Astrocyte (in vitro differentiated cells and primary cell): Measurements from ENCODE around the gene ABCA7. TPM values are rescaled to one million over a fixed set of nuclear protein-coding genes. Genes with fewer than 3 reads are reported as not detected.
A peak's percentile ranks its signal among the peaks of the same experiment; 100 is the strongest.

Experiments
- DNase-seq: peaks from one replicate; pipeline ENCODE4 v3.0.0-alpha.2; 2010; ENCODE audit warnings: low read depth
- FAIRE-seq: peaks from 2 replicates; lab custom pipeline; 2011; peaks lifted over from hg19 to GRCh38; lab: Jason Lieb, UNC
- H2AFZ ChIP-seq: 2 replicates; pipeline ENCODE4 v1.6.0; 2012; ENCODE audit warnings: low read depth, low read length, inconsistent platforms
- H3K27ac ChIP-seq: 2 replicates; pipeline ENCODE4 v1.5.1; 2011; ENCODE audit warnings: low read depth, low read length, inconsistent platforms
- H3K27me3 ChIP-seq: 2 replicates; pipeline ENCODE4 v1.6.0; 2011; ENCODE audit warnings: low read length, inconsistent platforms; ENCODE audit not compliant: insufficient read depth
- H3K36me3 ChIP-seq: 2 replicates; pipeline ENCODE4 v1.5.1; 2011; ENCODE audit warnings: low read length, inconsistent platforms; ENCODE audit not compliant: insufficient read depth
- H3K4me1 ChIP-seq: 2 replicates; pipeline ENCODE4 v1.5.1; 2011; ENCODE audit warnings: low read length, inconsistent platforms; ENCODE audit not compliant: insufficient read depth
- H3K4me2 ChIP-seq: 2 replicates; pipeline ENCODE4 v1.6.0; 2012; ENCODE audit warnings: low read length, inconsistent platforms
- H3K4me3 ChIP-seq: 2 replicates; pipeline ENCODE4 v1.5.1; 2011; ENCODE audit warnings: low read depth, mild to moderate bottlenecking, low read length, inconsistent platforms; ENCODE audit not compliant: insufficient read depth
- H3K79me2 ChIP-seq: 2 replicates; pipeline ENCODE4 v1.6.0; 2012; ENCODE audit warnings: mild to moderate bottlenecking, low read length, inconsistent platforms; ENCODE audit not compliant: insufficient read depth
- H3K9ac ChIP-seq: 2 replicates; pipeline ENCODE4 v1.6.0; 2012; ENCODE audit warnings: mild to moderate bottlenecking, low read length, inconsistent platforms
- H3K9me3 ChIP-seq: 2 replicates; pipeline ENCODE4 v1.5.1; 2012; ENCODE audit warnings: low read depth, mild to moderate bottlenecking, low read length, inconsistent platforms; ENCODE audit not compliant: insufficient read depth
- H4K20me1 ChIP-seq: 2 replicates; pipeline ENCODE4 v1.6.0; 2012; ENCODE audit warnings: low read length, inconsistent platforms; ENCODE audit not compliant: insufficient read depth
- H3K27ac Mint-ChIP-seq: one replicate; pipeline ENCODE4 v1.8.0; 2021; ENCODE audit warnings: mild to moderate bottlenecking, mixed read lengths; ENCODE audit not compliant: unreplicated experiment
- H3K27me3 Mint-ChIP-seq: one replicate; pipeline ENCODE4 v1.8.0; 2021; ENCODE audit warnings: low read depth, mixed read lengths; ENCODE audit not compliant: unreplicated experiment
- H3K36me3 Mint-ChIP-seq: one replicate; pipeline ENCODE4 v1.8.0; 2021; ENCODE audit warnings: low read depth, mixed read lengths; ENCODE audit not compliant: unreplicated experiment
- H3K4me1 Mint-ChIP-seq: one replicate; pipeline ENCODE4 v1.8.0; 2021; ENCODE audit warnings: low read depth, mixed read lengths; ENCODE audit not compliant: unreplicated experiment
- H3K4me3 Mint-ChIP-seq: one replicate; pipeline ENCODE4 v1.8.0; 2021; ENCODE audit warnings: mild to moderate bottlenecking, moderate library complexity, mixed read lengths; ENCODE audit not compliant: unreplicated experiment
- H3K9me3 Mint-ChIP-seq: one replicate; pipeline ENCODE4 v1.8.0; 2021; ENCODE audit warnings: mild to moderate bottlenecking, mixed read lengths; ENCODE audit not compliant: unreplicated experiment
- CTCF ChIP-seq: IDR thresholded peaks from 2 replicates; pipeline ENCODE4 v1.5.1; 2011; ENCODE audit warnings: low read depth, mild to moderate bottlenecking, inconsistent platforms, low read length, moderate library complexity; ENCODE audit not compliant: insufficient read depth
- EZH2 ChIP-seq: IDR thresholded peaks from 2 replicates; pipeline ENCODE4 v1.6.1; 2012; ENCODE audit warnings: mild to moderate bottlenecking, low read length, inconsistent platforms; ENCODE audit not compliant: insufficient read depth
- total RNA-seq: library from RNA; stranded (reverse); gene quantifications from 2 replicates; pipeline ENCODE4 v1.2.1, GENCODE V29; 2021

Gene ABCA7
- total RNA-seq, 1 donor from 2014 or later = 18.4 TPM

- H3K4me1 Mint-ChIP-seq = peaks cover 10% of the 10 kb centered on the region
Observed at GRCh38 chr19:1091544-1092175, 51.8 kb downstream of the ABCA7 start.

GRCh38 chr19:1093330-1093729 lies 53.4 kb downstream of the ABCA7 start:
- H2AFZ ChIP-seq = no peak overlapping the region
- H3K27me3 ChIP-seq = no peaks in the 10 kb centered on the region
- Mint-ChIP-seq H3K9me3 (no peaks in the 10 kb centered on the region), H3K4me1 (peaks cover 10% of the 10 kb centered on the region), H3K27me3 (no peaks in the 10 kb centered on the region), H3K4me3 (peak overlapping the region; percentile 95), H3K36me3 (peaks cover 4% of the 10 kb centered on the region), H3K27ac (no peak overlapping the region)
- H3K4me3 ChIP-seq = no peak overlapping the region
- H3K9ac ChIP-seq = peak overlapping the region; percentile 96
- H3K4me2 ChIP-seq = peak overlapping the region; percentile 100
- H3K4me1 ChIP-seq = peaks cover 12% of the 10 kb centered on the region
- H3K27ac ChIP-seq = no peak overlapping the region
- no peak for DNase-seq
- no peaks in the 10 kb centered on the region for H3K36me3 ChIP-seq
- H3K9me3 ChIP-seq = no peaks in the 10 kb centered on the region
- H3K79me2 ChIP-seq = peaks cover 30% of the 10 kb centered on the region
- peaks cover 27% of the 10 kb centered on the region for H4K20me1 ChIP-seq
- no peak for FAIRE-seq
- TF ChIP-seq EZH2 (no peak), CTCF (no peak)

More at GRCh38 chr19:1091544-1092175, 51.8 kb downstream of the ABCA7 start:
- no peak overlapping the region for H3K4me2 ChIP-seq
- H4K20me1 ChIP-seq = peaks cover 27% of the 10 kb centered on the region
- peaks cover 12% of the 10 kb centered on the region for H3K4me1 ChIP-seq
- H3K27me3 ChIP-seq = no peaks in the 10 kb centered on the region
- Mint-ChIP-seq H3K27ac (no peak overlapping the region), H3K36me3 (peaks cover 4% of the 10 kb centered on the region), H3K9me3 (no peaks in the 10 kb centered on the region), H3K27me3 (no peaks in the 10 kb centered on the region), H3K4me3 (no peak overlapping the region)
- no peak overlapping the region for H3K27ac ChIP-seq
- peaks cover 30% of the 10 kb centered on the region for H3K79me2 ChIP-seq
- H2AFZ ChIP-seq = no peak overlapping the region
- no peaks in the 10 kb centered on the region for H3K9me3 ChIP-seq
- no peak for DNase-seq
- no peak for TF ChIP-seq EZH2
- no peak for TF ChIP-seq CTCF
- H3K9ac ChIP-seq = no peak overlapping the region
- peaks cover 2% of the 10 kb centered on the region for H3K36me3 ChIP-seq
- H3K4me3 ChIP-seq = no peak overlapping the region
- no peak for FAIRE-seq

- no peak for FAIRE-seq
- TF ChIP-seq EZH2 = no peak
- TF ChIP-seq CTCF = no peak
- peaks cover 10% of the 10 kb centered on the region for H3K4me1 Mint-ChIP-seq
- Histone ChIP-seq H2AFZ (no peak overlapping the region), H3K36me3 (no peaks in the 10 kb centered on the region), H3K27me3 (no peaks in the 10 kb centered on the region), H3K9me3 (no peaks in the 10 kb centered on the region), H3K4me3 (peak overlapping the region; percentile 97), H3K4me1 (peaks cover 17% of the 10 kb centered on the region), H3K9ac (peak overlapping the region; percentile 96), H3K79me2 (peaks cover 30% of the 10 kb centered on the region), H3K4me2 (peak overlapping the region; percentile 100), H4K20me1 (peaks cover 27% of the 10 kb centered on the region), H3K27ac (no peak overlapping the region)
- H3K9me3 Mint-ChIP-seq = no peaks in the 10 kb centered on the region
- H3K36me3 Mint-ChIP-seq = peaks cover 6% of the 10 kb centered on the region
- DNase-seq = no peak
- H3K27ac Mint-ChIP-seq = peak overlapping the region; percentile 84
- H3K4me3 Mint-ChIP-seq = peak overlapping the region; percentile 95
- H3K27me3 Mint-ChIP-seq = no peaks in the 10 kb centered on the region
Observed at GRCh38 chr19:1093811-1094553, 54.1 kb downstream of the ABCA7 start.
